HG03135 (cell line): Measurements from ENCODE around the gene DNAL4.
"Not testable (repeated sequence)": the region's sequence is repeated elsewhere in the genome, so short reads cannot be mapped to it uniquely, and the experiment has no call there.

Experiments used
- ATAC-seq: cut with Tn5 transposase; IDR thresholded peaks from one replicate; pipeline ENCODE4 v1.9.1; 2021; ENCODE audit warnings: mild to moderate bottlenecking, moderate library complexity; ENCODE audit not compliant: unreplicated experiment

The DNAL4 gene

DNA sequence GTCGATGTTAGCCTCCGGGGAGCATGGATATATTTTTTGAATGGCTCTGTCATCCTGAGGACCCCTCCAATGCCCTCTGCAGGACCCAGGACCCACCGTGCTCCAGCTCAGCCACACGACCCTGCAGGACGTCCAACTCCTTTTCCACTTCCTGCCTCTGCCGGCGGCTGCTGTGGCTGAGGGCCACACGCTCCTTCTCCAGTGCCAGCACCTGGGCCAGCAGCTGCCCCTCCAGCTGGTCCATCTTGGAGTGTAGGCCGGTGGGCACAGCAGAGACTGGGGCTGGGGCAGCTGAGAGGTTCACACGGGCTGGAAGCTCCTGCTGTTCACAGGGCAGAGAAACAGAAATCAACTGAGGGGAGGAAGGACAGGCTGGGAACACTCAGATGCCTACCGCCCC, 34.2 kb upstream of the DNAL4 start:
- no peak for ATAC-seq

DNA sequence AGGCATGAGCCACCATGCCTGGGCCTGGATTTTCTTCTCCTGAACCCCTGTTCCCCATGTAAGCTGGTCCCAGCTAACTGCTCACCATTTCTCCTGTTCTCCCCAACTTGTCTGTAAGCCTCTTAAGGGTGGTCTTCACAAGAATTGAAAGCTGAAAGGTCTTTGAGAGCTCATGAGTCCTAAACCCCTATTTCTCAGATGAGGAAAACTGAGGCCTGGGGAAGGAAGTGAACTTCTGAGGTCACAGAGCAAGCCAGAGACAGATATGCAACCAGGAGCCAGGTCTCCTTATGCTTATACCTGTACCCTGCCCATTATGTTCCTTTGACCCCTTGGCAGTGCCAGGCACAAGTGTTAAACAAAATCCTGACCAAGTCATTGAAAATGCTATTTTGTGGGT, 33.6 kb upstream of the DNAL4 start:
- ATAC-seq: no peak

GRCh38 chr22:38826801-38827200, 32.9 kb upstream of the DNAL4 start:
- no peak for ATAC-seq

- ATAC-seq: no peak
Measured at GRCh38 chr22:38826386-38826785, 32.4 kb upstream of the DNAL4 start.

DNA sequence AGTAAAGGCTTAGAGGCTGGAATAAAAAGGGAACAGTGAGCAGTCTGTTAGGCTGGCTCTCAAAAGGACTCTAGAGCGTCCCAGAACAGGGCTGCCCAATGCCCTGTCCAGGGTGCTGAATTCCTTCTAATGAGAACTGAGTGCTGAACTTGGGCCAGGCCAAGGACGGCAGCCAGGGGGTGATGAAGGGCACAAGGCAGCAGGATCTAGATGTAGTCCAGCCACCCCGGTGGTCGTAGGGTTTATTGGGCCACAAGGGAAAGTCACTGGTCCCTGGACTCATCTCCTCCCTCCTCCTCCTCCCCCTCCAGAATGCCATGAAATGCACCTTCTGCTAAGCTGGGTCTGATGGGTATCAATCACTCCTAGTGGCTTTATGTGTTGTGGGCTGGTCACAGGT, 30.6 kb upstream of the DNAL4 start:
- ATAC-seq: no peak

DNA sequence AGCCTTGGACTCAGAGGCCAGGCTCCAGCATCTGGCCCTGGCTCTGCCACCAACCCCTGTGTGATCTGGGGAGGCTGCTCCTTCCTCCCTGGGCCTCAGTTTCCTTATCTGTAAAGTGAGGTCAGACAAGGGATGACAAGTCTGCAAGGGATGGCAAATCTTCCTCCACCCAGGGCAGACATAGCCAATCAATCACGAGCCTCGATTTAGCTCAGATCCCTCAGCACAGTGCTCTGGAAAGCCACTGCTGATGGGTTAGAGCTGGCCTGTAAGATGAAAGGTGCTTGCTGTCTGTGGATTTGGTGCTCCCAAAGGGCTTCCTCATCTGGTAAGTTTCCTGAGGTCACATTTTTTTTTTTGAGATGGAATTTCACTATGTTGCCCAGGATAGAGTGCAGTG, 29.7 kb upstream of the DNAL4 start:
- no peak for ATAC-seq

- no peak for ATAC-seq
Measured at GRCh38 chr22:38823076-38823475, 29.1 kb upstream of the DNAL4 start.

DNA sequence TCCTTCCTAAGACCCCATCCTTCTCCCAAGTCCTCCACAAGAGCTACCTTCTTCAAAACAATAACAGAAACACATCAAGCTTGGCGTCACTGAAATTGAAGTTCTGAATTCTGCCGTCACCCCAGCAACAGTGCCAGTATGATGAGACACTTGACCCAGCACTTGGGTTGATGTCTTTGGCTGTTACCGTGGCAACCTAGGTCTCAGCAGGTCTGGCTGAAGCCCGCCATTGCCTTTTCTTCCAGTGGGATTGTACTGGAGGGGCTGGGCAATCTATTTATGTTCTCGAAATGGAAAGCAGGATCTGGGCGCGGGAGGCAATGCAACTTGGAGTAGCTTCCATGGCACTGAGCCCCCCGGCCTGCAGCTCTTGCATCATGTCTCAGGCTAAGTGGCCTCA, 26.1 kb upstream of the DNAL4 start:
- ATAC-seq: no peak

GRCh38 chr22:38819387-38819940, 25.5 kb upstream of the DNAL4 start:
- ATAC-seq: no peak

GRCh38 chr22:38817196-38817595, 23.3 kb upstream of the DNAL4 start:
- ATAC-seq: no peak

GRCh38 chr22:38815842-38816241, 21.9 kb upstream of the DNAL4 start:
- no peak for ATAC-seq

GRCh38 chr22:38811241-38811640, 17.3 kb upstream of the DNAL4 start:
- ATAC-seq: no peak

DNA sequence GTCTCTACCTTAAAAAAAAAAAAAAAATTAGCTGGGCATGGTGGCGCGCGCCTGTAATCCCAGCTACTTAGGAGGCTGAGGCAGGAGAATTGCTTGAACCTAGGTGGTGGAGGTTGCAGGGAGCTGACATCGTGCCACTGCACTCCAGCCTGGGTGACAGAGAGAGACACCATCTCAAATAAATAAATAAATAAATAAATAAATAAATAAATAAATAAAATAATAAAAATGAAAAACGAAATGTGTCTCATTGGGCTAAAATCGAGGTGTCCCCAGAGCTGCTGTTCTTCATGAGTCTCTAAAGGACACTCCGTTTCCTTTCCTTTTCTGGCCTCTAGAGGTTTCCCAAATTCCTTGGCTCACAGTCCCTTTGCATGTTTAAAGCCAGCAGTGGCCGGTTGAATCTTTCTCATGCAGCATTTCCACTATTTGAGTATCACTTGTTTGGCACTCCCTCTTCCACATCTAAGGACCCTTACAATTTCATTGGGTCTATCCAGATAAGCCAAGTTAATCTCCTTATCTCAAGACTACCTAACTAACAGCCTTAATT, 11.2 kb upstream of the DNAL4 start:
- ATAC-seq: not testable (repeated sequence)

GRCh38 chr22:38802671-38803121, 8.8 kb upstream of the DNAL4 start:
- ATAC-seq: no peak

DNA sequence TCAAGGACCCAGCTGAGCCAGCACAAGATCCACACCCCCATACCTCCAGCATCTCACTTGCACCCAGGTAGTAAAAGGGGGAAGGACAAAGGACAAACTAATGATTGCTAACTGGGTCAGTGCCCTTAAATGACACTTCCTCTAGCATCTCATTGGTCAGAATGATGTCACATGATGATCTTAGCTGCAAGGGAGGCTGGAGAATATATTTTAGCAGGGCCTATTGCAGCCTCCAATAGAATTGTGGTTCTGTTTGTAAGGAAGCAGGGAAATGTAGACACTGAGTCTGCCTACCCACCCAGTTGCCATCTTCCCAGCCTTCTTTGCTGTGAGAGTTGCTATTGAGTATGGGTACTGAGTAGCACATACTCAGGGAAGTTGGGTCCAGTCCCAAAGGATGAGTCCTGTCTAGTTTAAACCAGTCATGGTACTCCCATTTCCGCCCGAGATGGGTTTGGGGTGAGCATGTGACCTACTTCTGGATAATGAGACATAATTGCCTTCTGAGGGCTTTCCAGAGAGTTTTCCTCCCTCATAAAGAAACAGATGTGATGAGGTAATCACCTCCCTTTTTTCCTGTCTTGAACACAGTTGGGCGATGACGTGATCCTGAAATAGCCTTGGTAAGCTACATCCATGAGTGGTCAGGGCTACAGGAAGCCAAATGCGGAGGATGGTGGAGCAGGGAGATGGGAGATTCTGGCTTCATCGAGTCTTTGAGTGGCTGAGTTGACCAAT, 5.5 kb upstream of the DNAL4 start:
- ATAC-seq: no peak

DNA sequence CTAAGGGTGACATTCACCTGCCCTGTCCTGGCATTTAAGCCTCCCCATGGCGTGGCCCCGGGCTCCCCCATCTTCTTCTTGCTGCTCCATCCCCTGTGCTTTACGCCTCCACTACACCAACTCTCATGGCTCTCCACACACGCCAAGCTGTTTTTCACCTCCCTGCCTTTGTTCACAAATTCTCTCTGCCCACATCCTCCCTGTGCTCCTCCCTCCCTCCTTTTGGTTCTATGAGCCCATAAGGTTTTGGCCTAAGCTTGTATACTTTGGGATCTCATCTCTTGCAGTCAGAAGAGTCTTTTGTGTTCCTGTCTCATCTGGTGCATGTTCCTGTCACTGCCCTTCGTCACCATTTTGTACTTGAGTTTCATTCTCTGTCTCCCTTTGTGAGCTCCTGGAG, 4.6 kb upstream of the DNAL4 start:
- ATAC-seq: no peak

DNA sequence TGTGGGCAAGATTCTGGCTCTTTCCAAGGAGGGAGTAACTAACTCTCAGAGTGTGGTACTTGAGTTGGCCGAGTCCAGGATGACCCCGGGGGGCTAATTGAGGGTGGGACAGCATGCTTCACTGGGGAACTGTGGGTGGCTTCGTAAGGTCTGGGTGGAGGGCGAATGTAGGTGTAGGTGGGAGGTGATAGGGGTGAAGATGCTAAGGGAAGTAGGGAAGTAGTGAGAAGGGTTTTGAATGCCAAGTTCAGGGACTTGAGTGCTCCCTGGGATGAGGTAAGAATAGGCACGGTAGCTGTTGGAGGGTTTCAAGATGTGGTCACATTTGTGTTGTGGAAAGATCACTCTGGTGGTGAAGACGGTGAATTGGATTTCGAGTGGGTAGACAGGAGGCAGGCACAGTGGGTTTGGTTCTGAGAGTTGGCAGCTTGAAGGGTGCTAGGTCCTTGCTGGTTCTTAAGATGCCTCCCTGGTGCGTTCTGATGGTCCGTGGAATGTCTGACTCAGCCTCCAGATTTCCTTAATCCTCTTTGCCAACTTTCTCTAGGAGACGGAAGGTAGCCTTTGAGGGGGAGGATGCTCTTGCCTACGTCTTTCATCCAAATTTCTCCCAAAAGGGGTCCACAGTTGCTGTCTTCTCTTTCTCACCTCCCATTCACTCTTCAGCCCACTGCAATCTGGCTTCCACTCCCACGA, 2.5 kb upstream of the DNAL4 start:
- no peak for ATAC-seq

DNA sequence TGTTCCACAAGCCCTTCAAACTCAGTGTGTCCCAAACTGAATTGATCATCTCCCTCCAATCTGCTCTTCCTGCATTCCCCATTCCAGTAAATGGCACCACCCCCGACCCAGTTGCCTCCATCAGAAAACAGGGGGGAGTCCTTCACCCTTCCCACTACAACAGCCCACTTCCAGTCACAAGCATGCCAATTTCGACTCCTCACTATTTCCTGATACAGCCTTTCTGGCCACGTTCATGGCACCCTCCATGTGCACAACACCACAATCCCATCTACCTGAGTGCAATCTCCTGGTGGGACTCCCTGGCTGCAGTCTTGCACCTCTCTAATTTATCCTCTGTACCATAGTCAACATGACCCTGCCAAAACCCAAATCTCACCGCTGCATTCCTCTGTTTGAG, 1.6 kb upstream of the DNAL4 start:
- ATAC-seq: no peak

- ATAC-seq: no peak
Measured at GRCh38 chr22:38793317-38793716, 626 bp downstream of the DNAL4 start.

- no peak for ATAC-seq
Measured at GRCh38 chr22:38792833-38793232, 1.1 kb downstream of the DNAL4 start.

- no peak for ATAC-seq
Measured at GRCh38 chr22:38789606-38790005, 4.3 kb downstream of the DNAL4 start.

- no peak for ATAC-seq
Measured at GRCh38 chr22:38788846-38789245, 5.1 kb downstream of the DNAL4 start.
